ENCODE data around the gene GNAQ.

DNA sequence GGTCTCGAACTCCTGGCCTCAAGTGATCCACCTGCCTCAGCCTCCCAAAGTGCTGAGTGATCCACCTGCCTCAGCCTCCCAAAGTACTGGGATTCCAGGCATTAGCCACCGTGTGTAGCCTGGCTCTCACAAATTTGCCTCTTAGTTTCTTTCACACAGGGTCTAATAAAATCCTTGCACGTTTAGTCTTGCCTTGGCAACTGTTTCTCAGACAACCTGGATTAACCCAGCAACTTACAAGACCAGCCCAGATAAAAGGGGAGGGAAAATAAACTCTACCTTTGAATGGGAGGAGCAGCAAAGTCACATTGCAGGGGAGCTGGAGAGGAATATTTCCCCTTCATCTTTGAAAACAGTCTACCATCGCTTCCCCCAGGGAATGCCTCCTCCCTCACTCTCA is 354.2 kb downstream of the GNAQ start:
- no peak for TF ChIP-seq EZH2 (IDR thresholded peaks at IDR 0.05; ENCODE audit: low read depth, unreplicated experiment)
- TF ChIP-seq, protein P1, sequence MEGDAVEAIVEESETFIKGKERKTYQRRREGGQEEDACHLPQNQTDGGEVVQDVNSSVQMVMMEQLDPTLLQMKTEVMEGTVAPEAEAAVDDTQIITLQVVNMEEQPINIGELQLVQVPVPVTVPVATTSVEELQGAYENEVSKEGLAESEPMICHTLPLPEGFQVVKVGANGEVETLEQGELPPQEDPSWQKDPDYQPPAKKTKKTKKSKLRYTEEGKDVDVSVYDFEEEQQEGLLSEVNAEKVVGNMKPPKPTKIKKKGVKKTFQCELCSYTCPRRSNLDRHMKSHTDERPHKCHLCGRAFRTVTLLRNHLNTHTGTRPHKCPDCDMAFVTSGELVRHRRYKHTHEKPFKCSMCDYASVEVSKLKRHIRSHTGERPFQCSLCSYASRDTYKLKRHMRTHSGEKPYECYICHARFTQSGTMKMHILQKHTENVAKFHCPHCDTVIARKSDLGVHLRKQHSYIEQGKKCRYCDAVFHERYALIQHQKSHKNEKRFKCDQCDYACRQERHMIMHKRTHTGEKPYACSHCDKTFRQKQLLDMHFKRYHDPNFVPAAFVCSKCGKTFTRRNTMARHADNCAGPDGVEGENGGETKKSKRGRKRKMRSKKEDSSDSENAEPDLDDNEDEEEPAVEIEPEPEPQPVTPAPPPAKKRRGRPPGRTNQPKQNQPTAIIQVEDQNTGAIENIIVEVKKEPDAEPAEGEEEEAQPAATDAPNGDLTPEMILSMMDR (conservative IDR thresholded peaks at IDR 0.05; ENCODE audit: low read depth in 2 of 2): no peak
